Glomerular visceral epithelial cell (primary cell): ENCODE results near the gene SLC29A1.

Experiments
- DNase-seq: peaks from one replicate; pipeline ENCODE4 v3.0.0-alpha.2; 2016; ENCODE audit errors: extremely low spot score

The SLC29A1 gene

DNA sequence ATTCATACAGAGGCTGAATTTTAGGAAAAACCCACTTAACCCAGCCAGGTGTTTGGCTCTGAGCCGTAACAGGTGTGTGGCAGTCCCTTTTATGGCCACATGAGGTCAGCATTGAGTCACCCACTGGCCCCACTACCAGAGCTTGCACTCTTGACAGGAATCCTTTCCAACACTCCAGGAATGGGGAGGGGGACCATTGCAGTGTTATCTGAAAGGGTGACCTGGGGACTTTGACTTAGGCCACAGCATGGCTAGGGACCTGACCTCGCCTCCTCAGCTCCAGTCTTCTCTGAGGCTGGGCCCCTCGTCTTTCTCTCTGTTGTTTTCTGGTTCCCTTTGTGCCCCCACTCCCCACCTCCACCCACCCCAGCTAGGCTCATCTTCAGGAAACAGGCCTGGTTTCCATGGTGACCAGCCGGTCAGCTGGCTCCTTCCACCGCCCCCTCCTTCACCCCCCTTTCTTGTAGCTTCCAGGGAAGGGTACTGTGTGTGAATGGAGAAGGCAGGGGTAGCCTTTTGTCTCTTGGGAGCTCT is 44.8 kb downstream of the SLC29A1 start:
- DNase-seq: peak; percentile 59

- DNase-seq: no peak
Measured at GRCh38 chr6:44269178-44269920, 46.0 kb downstream of the SLC29A1 start.

DNA sequence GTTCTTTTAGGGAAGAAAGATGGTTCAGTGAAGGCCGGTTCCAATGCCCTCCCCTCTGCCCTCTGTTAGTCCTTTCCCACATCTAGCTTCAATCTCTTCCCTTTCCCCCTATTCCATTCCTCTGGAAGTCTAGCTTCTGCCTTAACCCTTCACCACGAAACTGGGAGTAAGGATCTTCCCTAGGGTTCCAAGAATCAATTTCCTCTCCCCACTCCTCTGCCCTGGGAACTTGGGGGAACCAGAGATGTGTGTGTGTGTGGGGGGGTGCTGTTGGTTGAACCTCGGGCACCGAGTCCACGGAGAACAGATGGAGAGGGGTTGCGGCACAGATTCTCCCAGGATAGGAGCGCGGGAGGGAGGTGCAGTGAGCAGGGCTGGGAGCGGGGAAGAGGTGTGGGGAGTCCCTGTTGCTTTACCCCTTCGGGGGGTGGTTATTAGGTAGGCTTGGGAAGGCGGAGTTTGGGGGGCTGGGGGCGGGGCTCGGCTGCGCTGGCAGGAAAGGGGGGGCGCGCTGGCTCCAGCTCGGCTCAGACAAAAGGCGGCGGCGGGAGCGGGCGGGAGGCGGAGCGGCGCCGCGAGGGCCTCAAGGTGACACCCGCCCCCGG is 46.6 kb downstream of the SLC29A1 start, which contains the start of gene TMEM151B:
Gene TMEM151B (plus strand): TSS at position 530 of the 605 bp plus-strand sequence. CDS start 293 bp downstream, outside the sequence.
- no peak for DNase-seq

- no peak for DNase-seq
Measured at GRCh38 chr6:44270526-44271405, 47.4 kb downstream of the SLC29A1 start.

DNA sequence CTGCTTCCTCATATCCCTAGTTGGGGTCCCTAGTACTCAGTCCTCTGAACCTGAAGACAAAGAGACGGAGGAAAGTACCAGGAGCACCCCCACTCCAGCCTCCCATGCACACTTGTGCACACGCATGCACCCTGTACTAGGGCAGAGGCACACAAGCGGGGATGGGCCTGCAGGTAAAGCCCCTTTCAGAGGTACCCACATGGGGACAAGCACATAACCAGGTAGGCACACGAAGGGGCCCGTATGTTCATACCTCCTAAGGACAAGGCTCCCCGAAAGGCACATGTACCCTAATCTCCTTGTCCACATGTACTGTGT is 48.0 kb downstream of the SLC29A1 start:
- DNase-seq: no peak

- no peak for DNase-seq
Measured at GRCh38 chr6:44271914-44272313, 48.5 kb downstream of the SLC29A1 start.

DNA sequence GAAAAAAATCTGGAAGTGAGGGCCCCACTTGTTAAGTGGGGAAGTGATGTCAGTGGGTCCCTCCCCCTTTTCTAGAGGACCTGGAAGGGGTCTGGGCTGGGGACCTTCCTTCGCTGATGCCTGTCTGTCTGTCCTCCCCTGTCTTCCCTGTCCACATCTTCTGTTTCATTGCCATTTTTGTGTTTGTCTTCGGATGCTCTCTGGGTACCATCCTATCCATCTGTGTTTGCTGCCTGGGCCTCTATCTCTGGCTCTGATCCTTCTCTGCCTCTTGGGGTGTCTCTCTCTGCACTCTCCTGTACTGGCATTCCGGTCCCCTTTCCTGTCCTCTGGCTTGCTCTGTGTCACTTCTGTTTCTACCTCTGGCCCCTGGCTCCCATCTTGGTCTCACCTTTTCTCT is 49.1 kb downstream of the SLC29A1 start:
- DNase-seq: no peak

DNA sequence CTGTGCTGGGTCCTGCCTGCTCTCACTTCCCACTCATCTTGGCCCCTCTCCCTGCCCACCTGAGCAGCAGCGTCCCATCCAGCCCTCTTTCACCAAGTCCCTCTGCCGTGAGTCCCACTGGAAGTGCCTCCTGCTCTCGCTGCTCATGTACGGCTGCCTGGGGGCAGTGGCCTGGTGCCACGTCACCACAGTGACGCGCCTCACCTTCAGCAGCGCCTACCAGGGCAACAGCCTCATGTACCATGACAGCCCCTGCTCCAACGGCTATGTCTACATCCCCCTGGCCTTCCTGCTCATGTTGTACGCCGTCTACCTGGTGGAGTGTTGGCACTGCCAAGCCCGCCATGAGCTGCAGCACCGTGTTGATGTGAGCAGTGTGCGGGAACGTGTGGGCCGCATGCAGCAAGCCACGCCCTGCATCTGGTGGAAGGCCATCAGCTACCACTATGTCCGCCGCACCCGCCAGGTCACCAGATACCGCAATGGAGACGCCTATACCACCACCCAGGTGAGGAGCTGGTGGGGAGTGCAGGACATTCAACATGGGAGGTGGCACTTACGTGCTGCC is 49.7 kb downstream of the SLC29A1 start:
- DNase-seq: no peak

GRCh38 chr6:44273617-44274016 is 50.2 kb downstream of the SLC29A1 start:
- DNase-seq: no peak

GRCh38 chr6:44275271-44275748 is 51.9 kb downstream of the SLC29A1 start:
- DNase-seq: no peak

DNA sequence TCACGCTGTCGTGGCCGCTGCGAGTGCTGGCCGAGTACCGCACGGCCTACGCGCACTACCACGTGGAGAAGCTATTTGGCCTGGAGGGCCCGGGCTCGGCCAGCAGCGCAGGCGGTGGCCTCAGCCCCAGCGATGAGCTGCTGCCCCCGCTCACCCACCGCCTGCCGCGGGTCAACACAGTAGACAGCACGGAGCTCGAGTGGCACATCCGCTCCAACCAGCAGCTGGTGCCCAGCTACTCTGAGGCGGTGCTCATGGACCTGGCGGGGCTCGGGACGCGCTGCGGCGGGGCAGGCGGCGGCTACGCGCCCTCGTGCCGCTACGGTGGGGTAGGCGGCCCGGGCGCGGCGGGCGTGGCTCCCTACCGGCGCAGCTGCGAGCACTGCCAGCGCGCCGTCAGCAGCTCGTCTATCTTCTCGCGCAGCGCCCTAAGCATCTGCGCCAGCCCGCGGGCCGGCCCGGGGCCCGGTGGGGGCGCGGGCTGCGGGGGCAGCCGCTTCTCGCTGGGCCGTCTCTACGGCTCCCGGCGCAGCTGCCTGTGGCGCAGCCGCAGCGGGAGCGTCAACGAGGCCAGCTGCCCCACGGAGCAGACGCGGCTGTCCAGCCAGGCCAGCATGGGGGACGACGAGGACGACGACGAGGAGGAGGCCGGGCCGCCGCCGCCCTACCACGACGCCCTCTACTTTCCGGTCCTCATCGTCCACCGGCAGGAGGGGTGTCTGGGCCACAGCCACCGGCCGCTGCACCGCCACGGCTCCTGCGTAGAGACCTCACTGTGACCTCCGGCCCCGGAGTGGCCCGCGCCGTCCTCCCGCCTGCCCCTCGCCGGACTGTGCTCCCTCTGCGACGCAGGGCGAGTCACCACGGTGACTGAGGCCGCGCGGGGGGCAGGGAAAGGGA is 52.6 kb downstream of the SLC29A1 start:
- DNase-seq: no peak

DNA sequence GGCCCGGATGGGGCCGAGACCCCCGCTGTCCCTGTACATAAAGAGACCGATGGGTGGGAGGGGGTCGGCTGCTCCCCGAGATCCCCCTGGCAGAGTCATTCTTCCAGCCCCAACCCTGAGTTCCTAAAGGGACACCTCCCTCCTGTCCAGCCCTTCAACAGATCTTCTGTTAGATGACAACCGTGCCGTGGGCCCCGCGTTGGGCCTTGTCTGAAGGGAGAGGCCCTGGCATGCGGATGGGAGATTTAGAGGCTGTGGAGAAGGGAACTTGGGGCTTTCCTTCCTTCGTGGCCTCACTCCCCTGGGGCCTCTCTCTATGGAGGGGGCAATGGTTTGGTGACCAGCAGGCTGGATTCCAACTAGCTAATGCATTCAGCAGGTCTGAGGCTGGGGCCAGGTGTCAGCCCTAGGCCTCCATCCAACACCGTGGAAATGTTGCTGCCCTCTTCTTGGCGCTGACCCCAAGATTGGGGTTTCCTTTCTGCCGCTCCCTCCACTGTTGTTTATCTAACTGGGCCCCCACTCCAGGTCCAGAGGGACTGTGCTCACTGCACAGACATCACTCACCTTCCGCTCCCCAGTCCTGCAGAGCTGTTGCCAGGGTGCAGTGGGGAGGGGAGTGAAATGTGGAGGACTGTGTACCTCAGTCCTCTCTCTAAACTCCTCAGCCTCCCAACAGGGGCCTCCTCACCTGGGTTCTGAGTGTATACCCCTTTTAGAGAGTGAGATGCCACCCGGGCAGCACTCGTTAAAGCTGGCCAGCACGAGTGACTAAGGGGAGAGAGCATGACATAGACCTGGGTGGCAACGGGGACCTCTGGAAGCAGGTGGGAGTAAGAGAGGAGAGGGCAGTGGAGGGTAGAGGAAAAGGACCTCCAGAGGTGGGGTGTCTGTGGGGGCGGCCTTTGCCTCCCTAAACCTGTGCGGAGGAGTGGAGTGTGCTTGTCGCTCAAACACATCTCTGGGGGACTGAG is 53.6 kb downstream of the SLC29A1 start:
- no peak for DNase-seq

GRCh38 chr6:44277763-44278162 is 54.4 kb downstream of the SLC29A1 start:
- no peak for DNase-seq

GRCh38 chr6:44278315-44278714 is 54.9 kb downstream of the SLC29A1 start:
- no peak for DNase-seq

GRCh38 chr6:44278774-44279697 is 55.6 kb downstream of the SLC29A1 start:
- no peak for DNase-seq
